PFSK-1 (cell line): Measurements from ENCODE around the gene LIX1.

Experiments
- POLR2AphosphoS5 ChIP-seq: IDR thresholded peaks from 2 replicates; pipeline ENCODE4 v1.6.1; 2012; ENCODE audit warnings: low read depth, mild to moderate bottlenecking, control low read depth, low read length, moderate library complexity
- REST ChIP-seq, 2 experiments: IDR thresholded peaks; 2 replicates each; pipeline versions ENCODE4 v1.6.1 to v1.8.0; 2011 to 2012; ENCODE audit warnings: low read depth in 2 of 2, low read length in 2 of 2, control low read depth in 1 of 2, inconsistent platforms in 1 of 2, mild to moderate bottlenecking in 1 of 2, moderate library complexity in 1 of 2; ENCODE audit not compliant: insufficient read depth in 1 of 2

GRCh38 chr5:97111616-97112015 is 30.8 kb downstream of the LIX1 start:
- no peak for TF ChIP-seq REST (IDR thresholded peaks at IDR 0.05; ENCODE audit: insufficient read depth in 1 of 2, low read depth in 2 of 2, low read length in 2 of 2)
- TF ChIP-seq POLR2AphosphoS5 = no peak
